KOPT-K1 (cell line): Measurements from ENCODE around the gene GRK5.

Source experiments
- H3K27ac ChIP-seq: fragments of 200-600 bp; sonication (generic); 2 replicates; pipeline ENCODE4 v1.5.1; 2016; ENCODE audit warnings: antibody characterized with exemption, mild to moderate bottlenecking, low read depth, low read length; ENCODE audit not compliant: poor library complexity, severe bottlenecking
- H3K36me3 ChIP-seq: fragments of 200-600 bp; sonication (generic); 2 replicates; pipeline ENCODE4 v1.5.1; 2017; ENCODE audit warnings: antibody characterized with exemption, mild to moderate bottlenecking, low read length, moderate library complexity; ENCODE audit not compliant: insufficient read depth
- H3K9me3 ChIP-seq: fragments of 200-600 bp; sonication (generic); 2 replicates; pipeline ENCODE4 v1.5.1; 2017; ENCODE audit warnings: antibody characterized with exemption, low read length, mild to moderate bottlenecking; ENCODE audit not compliant: insufficient read depth, poor library complexity, severe bottlenecking

The GRK5 gene

GRCh38 chr10:119465085-119465484 lies 257.7 kb downstream of the GRK5 start:
- Histone ChIP-seq H3K9me3 (peaks cover 16% of the 10 kb centered on the region), H3K27ac (no peak overlapping the region), H3K36me3 (no peaks in the 10 kb centered on the region)

- peaks cover 16% of the 10 kb centered on the region for H3K9me3 ChIP-seq
- no peaks in the 10 kb centered on the region for H3K36me3 ChIP-seq
- no peak overlapping the region for H3K27ac ChIP-seq
Observed at GRCh38 chr10:119466076-119466475, 258.7 kb downstream of the GRK5 start.

- H3K27ac ChIP-seq, result no peak overlapping the region
- H3K36me3 ChIP-seq, result no peaks in the 10 kb centered on the region
- peaks cover 16% of the 10 kb centered on the region for H3K9me3 ChIP-seq
Observed at GRCh38 chr10:119466655-119467054, 259.3 kb downstream of the GRK5 start.

- Histone ChIP-seq H3K36me3 (no peaks in the 10 kb centered on the region), H3K9me3 (peaks cover 4% of the 10 kb centered on the region), H3K27ac (no peak overlapping the region)
Observed at GRCh38 chr10:119468542-119469324, 261.4 kb downstream of the GRK5 start.

GRCh38 chr10:119469325-119469707 lies 261.9 kb downstream of the GRK5 start:
- no peaks in the 10 kb centered on the region for H3K36me3 ChIP-seq
- peaks cover 10% of the 10 kb centered on the region for H3K9me3 ChIP-seq
- H3K27ac ChIP-seq, result no peak overlapping the region

GRCh38 chr10:119469846-119470245 lies 262.5 kb downstream of the GRK5 start:
- Histone ChIP-seq H3K36me3 (no peaks in the 10 kb centered on the region), H3K9me3 (peaks cover 11% of the 10 kb centered on the region), H3K27ac (no peak overlapping the region)

GRCh38 chr10:119470920-119471702 lies 263.7 kb downstream of the GRK5 start:
- Histone ChIP-seq H3K9me3 (peaks cover 11% of the 10 kb centered on the region), H3K27ac (no peak overlapping the region), H3K36me3 (no peaks in the 10 kb centered on the region)

GRCh38 chr10:119473771-119474170 lies 266.4 kb downstream of the GRK5 start:
- peaks cover 11% of the 10 kb centered on the region for H3K9me3 ChIP-seq
- H3K36me3 ChIP-seq, result no peaks in the 10 kb centered on the region

GRCh38 chr10:119474606-119475005 lies 267.2 kb downstream of the GRK5 start:
- no peak overlapping the region for H3K27ac ChIP-seq
- H3K9me3 ChIP-seq, result peaks cover 11% of the 10 kb centered on the region
- no peaks in the 10 kb centered on the region for H3K36me3 ChIP-seq

More at GRCh38 chr10:119473771-119474170, 266.4 kb downstream of the GRK5 start:
- H3K27ac ChIP-seq, result no peak overlapping the region

GRCh38 chr10:119477444-119477843 lies 270.1 kb downstream of the GRK5 start:
- Histone ChIP-seq H3K27ac (peak overlapping the region; percentile 89), H3K36me3 (no peaks in the 10 kb centered on the region), H3K9me3 (peaks cover 11% of the 10 kb centered on the region)

- Histone ChIP-seq H3K27ac (peak overlapping the region; percentile 89), H3K36me3 (no peaks in the 10 kb centered on the region), H3K9me3 (peaks cover 11% of the 10 kb centered on the region)
Observed at GRCh38 chr10:119478111-119478802, 270.9 kb downstream of the GRK5 start.

- H3K9me3 ChIP-seq, result peaks cover 6% of the 10 kb centered on the region
Observed at GRCh38 chr10:119478811-119479341, 271.5 kb downstream of the GRK5 start.

GRCh38 chr10:119479532-119479931 lies 272.2 kb downstream of the GRK5 start:
- Histone ChIP-seq H3K9me3 (no peaks in the 10 kb centered on the region), H3K36me3 (no peaks in the 10 kb centered on the region), H3K27ac (peak overlapping the region; percentile 89)

More at GRCh38 chr10:119478811-119479341, 271.5 kb downstream of the GRK5 start:
- Histone ChIP-seq H3K36me3 (no peaks in the 10 kb centered on the region), H3K27ac (peak overlapping the region; percentile 89)

- Histone ChIP-seq H3K36me3 (no peaks in the 10 kb centered on the region), H3K27ac (no peak overlapping the region), H3K9me3 (no peaks in the 10 kb centered on the region)
Observed at GRCh38 chr10:119480667-119481066, 273.3 kb downstream of the GRK5 start.
